Measurements from ENCODE around the gene WNT2B. TPM values are rescaled to one million over a fixed set of nuclear protein-coding genes. Genes with fewer than 3 reads are reported as not detected.

Gene WNT2B
- total and polyA plus RNA-seq, 9 of the 15 experiments (the other 6 are each of a cell fraction or from before 2014, with no cell fraction given), result 0.02 to 0.06 (median 0.04) TPM; not detected in 3

DNA sequence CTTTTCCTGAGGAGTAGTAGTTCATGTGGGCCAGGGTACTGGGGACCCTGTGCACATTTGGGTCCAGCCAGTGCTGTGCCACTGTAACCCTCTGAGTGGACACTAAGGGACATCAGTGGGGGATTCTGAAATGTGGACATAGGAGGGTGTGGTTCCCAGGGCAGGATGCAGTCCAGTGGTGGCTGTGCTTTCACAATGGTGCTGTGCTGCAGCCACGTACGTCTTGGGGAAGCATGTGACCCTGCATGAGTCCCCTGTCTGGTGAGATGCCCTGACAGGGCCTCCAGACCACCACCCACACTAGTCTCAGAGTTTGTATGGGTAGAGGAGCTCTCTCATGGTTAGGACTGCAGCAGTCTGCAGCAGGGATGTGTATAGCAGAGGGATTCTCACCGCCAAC lies 37.8 kb upstream of the WNT2B start:
- no peaks in the 10 kb centered on the region for H4K20me1 ChIP-seq (replicated peaks; ENCODE audit: control insufficient read depth, insufficient read depth, low read length)
- FAIRE-seq (no peak), ATAC-seq (no peak), DNase-seq (ENCODE audit: extremely low read depth in 1 of 4, low spot score in 3 of 4) (no peak)
- no peak overlapping the region for H3K27ac ChIP-seq (ENCODE audit: extremely low read depth, low read depth, low read length)
- in situ Hi-C loops (cut with MboI) (no loop called here), intact Hi-C loops (cut with micrococcal nuclease) (no loop called here)
- WGBS (ENCODE audit: insufficient coverage, low coverage, missing lambda C conversion rate), result 3% methylated on average over 3 of the region's 3 CpGs
- no peaks in the 10 kb centered on the region for H3K9me1 ChIP-seq (ENCODE audit: control insufficient read depth, insufficient read depth, low read length)
- no peak overlapping the region for H2AFZ ChIP-seq (ENCODE audit: low read depth, low read length)
- peaks cover 7 to 9% of the 10 kb centered on the region in 2 experiments for H3K27me3 ChIP-seq (ENCODE audit: control insufficient read depth in 2 of 2, insufficient read depth in 2 of 2, low read length in 2 of 2)
- H3K36me3 ChIP-seq (ENCODE audit: control insufficient read depth, insufficient read depth, low read length), result no peaks in the 10 kb centered on the region
- H3K9me3 ChIP-seq (replicated peaks; ENCODE audit: control insufficient read depth, insufficient read depth, low read depth, low read length), result no peaks in the 10 kb centered on the region
- ChIA-PET POLR2A (no interaction called here), CTCF (ENCODE audit: low intra/inter-chr PET ratio) (interaction anchor here (0.6 kb wide), 1 partner anchor 1191 kb away, joined by 3 read pairs; no protein-coding TSS in a partner anchor)
- H3K9ac ChIP-seq (ENCODE audit: insufficient read depth in 1 of 2, low read depth in 2 of 2, low read length in 2 of 2), result no peak overlapping the region
- no peak for TF ChIP-seq NFRKB (IDR thresholded peaks at IDR 0.05; ENCODE audit: low read depth)
- TF ChIP-seq, protein P1, sequence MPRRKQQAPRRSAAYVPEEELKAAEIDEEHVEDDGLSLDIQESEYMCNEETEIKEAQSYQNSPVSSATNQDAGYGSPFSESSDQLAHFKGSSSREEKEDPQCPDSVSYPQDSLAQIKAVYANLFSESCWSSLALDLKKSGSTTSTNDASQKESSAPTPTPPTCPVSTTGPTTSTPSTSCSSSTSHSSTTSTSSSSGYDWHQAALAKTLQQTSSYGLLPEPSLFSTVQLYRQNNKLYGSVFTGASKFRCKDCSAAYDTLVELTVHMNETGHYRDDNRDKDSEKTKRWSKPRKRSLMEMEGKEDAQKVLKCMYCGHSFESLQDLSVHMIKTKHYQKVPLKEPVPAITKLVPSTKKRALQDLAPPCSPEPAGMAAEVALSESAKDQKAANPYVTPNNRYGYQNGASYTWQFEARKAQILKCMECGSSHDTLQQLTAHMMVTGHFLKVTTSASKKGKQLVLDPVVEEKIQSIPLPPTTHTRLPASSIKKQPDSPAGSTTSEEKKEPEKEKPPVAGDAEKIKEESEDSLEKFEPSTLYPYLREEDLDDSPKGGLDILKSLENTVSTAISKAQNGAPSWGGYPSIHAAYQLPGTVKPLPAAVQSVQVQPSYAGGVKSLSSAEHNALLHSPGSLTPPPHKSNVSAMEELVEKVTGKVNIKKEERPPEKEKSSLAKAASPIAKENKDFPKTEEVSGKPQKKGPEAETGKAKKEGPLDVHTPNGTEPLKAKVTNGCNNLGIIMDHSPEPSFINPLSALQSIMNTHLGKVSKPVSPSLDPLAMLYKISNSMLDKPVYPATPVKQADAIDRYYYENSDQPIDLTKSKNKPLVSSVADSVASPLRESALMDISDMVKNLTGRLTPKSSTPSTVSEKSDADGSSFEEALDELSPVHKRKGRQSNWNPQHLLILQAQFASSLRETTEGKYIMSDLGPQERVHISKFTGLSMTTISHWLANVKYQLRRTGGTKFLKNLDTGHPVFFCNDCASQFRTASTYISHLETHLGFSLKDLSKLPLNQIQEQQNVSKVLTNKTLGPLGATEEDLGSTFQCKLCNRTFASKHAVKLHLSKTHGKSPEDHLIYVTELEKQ (CRISPR knock-in tag; IDR thresholded peaks at IDR 0.05), result no peak
- TF ChIP-seq NR2F6 (CRISPR knock-in tag; IDR thresholded peaks at IDR 0.05), result no peak
- no peak for TF ChIP-seq RBM34 (IDR thresholded peaks at IDR 0.05; ENCODE audit: borderline replicate concordance, insufficient read depth, low read length)
- no peak for TF ChIP-seq RAD21 (CRISPR knock-in tag; conservative IDR thresholded peaks at IDR 0.05 in 1 of 2, IDR thresholded peaks at IDR 0.05 in 1 of 2)
- TF ChIP-seq LCOR (CRISPR knock-in tag; IDR thresholded peaks at IDR 0.05), result no peak
- TF ChIP-seq, protein P2, sequence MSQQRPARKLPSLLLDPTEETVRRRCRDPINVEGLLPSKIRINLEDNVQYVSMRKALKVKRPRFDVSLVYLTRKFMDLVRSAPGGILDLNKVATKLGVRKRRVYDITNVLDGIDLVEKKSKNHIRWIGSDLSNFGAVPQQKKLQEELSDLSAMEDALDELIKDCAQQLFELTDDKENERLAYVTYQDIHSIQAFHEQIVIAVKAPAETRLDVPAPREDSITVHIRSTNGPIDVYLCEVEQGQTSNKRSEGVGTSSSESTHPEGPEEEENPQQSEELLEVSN (IDR thresholded peaks at IDR 0.05; ENCODE audit: borderline replicate concordance in 1 of 2, extremely low read depth in 1 of 2, insufficient read depth in 1 of 2, insufficient read length in 1 of 2, low read depth in 1 of 2, low read length in 1 of 2, poor library complexity in 1 of 2, severe bottlenecking in 1 of 2), result no peak
- no peak for TF ChIP-seq PHF20 (IDR thresholded peaks at IDR 0.05; ENCODE audit: partially characterized antibody)
- TF ChIP-seq, protein P3, sequence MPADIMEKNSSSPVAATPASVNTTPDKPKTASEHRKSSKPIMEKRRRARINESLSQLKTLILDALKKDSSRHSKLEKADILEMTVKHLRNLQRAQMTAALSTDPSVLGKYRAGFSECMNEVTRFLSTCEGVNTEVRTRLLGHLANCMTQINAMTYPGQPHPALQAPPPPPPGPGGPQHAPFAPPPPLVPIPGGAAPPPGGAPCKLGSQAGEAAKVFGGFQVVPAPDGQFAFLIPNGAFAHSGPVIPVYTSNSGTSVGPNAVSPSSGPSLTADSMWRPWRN (IDR thresholded peaks at IDR 0.05; ENCODE audit: low read depth), result no peak
- no peak for TF ChIP-seq CBX8 (IDR thresholded peaks at IDR 0.05; ENCODE audit: borderline replicate concordance, extremely low read depth, low read depth, low read length, poor library complexity, severe bottlenecking)
- no peak for TF ChIP-seq ZFX (CRISPR knock-in tag; IDR thresholded peaks at IDR 0.05)
- H3K4me3 ChIP-seq, result no peak overlapping the region
- BruUV-seq (replicated peaks), result no TSS peak
- no peak overlapping the region for H3K4me2 ChIP-seq (ENCODE audit: insufficient read depth, low read length)
- peaks cover under 1 to 5% of the 10 kb centered on the region in 2 experiments; a peak in 3 of 5 replicates for H3K4me1 ChIP-seq (replicated peaks in 1 of 2; ENCODE audit: control insufficient read depth in 2 of 2, insufficient read depth in 2 of 2, low read length in 2 of 2)
- no peaks in the 10 kb centered on the region for H3K79me2 ChIP-seq (ENCODE audit: control insufficient read depth, insufficient read depth, low read length)

All from K562 (cell line).